H1 (cell line): ENCODE results near the gene SIM2. TPM values are rescaled to one million over a fixed set of nuclear protein-coding genes. Genes with fewer than 3 reads are reported as not detected.

Experiments used
- CTCF ChIA-PET: fragments of 300-600 bp; sonication (Branson Sonifier 250); formaldehyde crosslinking; loops from one replicate; lab custom pipeline; 2021; ENCODE audit not compliant: partially characterized antibody; lab: Charles Lee
- POLR2A ChIA-PET: fragments of 300-600 bp; sonication (Branson Sonifier 250); formaldehyde crosslinking; loops from one replicate; lab custom pipeline; 2021; ENCODE audit warnings: inconsistent platforms; ENCODE audit not compliant: partially characterized antibody; lab: Charles Lee
- DNase-seq, 2 experiments: peaks; one replicate each; pipeline versions ENCODE4 v3.0.0 to v3.0.0-alpha.2; 2010 to 2022; ENCODE audit warnings: low spot score in 2 of 2, low read depth in 1 of 2, mixed read lengths in 1 of 2
- FAIRE-seq: peaks from 2 replicates; lab custom pipeline; 2011; peaks lifted over from hg19 to GRCh38; lab: Jason Lieb, UNC
- H2AFZ ChIP-seq: 2 replicates; pipeline ENCODE4 v1.8.1; 2012; ENCODE audit warnings: low read length, inconsistent platforms
- H2AK5ac ChIP-seq: 2 replicates; pipeline ENCODE4 v1.6.1; 2013; ENCODE audit warnings: low read depth, low read length
- H2BK120ac ChIP-seq: replicated peaks from 2 replicates; pipeline ENCODE3; 2013; ENCODE audit warnings: low read depth, low read length, inconsistent platforms
- H2BK12ac ChIP-seq: 2 replicates; pipeline ENCODE4 v1.6.1; 2013; ENCODE audit warnings: low read depth, low read length
- H2BK15ac ChIP-seq: 2 replicates; pipeline ENCODE4 v1.6.1; 2013; ENCODE audit warnings: low read length
- H2BK20ac ChIP-seq: 2 replicates; pipeline ENCODE4 v1.6.1; 2013; ENCODE audit warnings: low read length
- H2BK5ac ChIP-seq: 2 replicates; pipeline ENCODE4 v1.6.1; 2013; ENCODE audit warnings: low read depth, low read length
- H3K14ac ChIP-seq: 2 replicates; pipeline ENCODE4 v1.6.1; 2013; ENCODE audit warnings: inconsistent platforms; ENCODE audit not compliant: insufficient read length
- H3K18ac ChIP-seq: 2 replicates; pipeline ENCODE4 v1.6.1; 2013; ENCODE audit warnings: low read length; ENCODE audit errors: extremely low read depth
- H3K23ac ChIP-seq: 2 replicates; pipeline ENCODE4 v1.6.1; 2013; ENCODE audit warnings: inconsistent platforms; ENCODE audit not compliant: insufficient read length
- H3K23me2 ChIP-seq: 2 replicates; pipeline ENCODE4 v1.6.1; 2013; ENCODE audit warnings: low read depth, low read length
- H3K27ac ChIP-seq: 2 replicates; pipeline ENCODE4 v1.6.1; 2011; ENCODE audit warnings: low read depth, low read length, inconsistent platforms
- H3K27me3 ChIP-seq, 4 experiments: replicated peaks in 1 of 4; 1 replicate in 1 of 4; 2 replicates in 3 of 4; pipeline versions ENCODE4 v1.6.1 to v1.8.1; 2011 to 2013; ENCODE audit warnings: low read length in 3 of 4, mild to moderate bottlenecking in 3 of 4, inconsistent platforms in 2 of 4, mixed read lengths in 2 of 4, moderate library complexity in 1 of 4; ENCODE audit not compliant: control insufficient read depth in 3 of 4, insufficient read depth in 3 of 4; ENCODE audit errors: extremely low read depth in 1 of 4
- H3K36me3 ChIP-seq, 4 experiments: 2 replicates each; pipeline versions ENCODE4 v1.6.1 to v1.8.1; 2011 to 2013; ENCODE audit warnings: mild to moderate bottlenecking in 4 of 4, low read length in 3 of 4, moderate library complexity in 2 of 4, control low read depth in 1 of 4, inconsistent platforms in 1 of 4; ENCODE audit not compliant: insufficient read depth in 4 of 4, control insufficient read depth in 2 of 4
- H3K4ac ChIP-seq: replicated peaks from 2 replicates; pipeline ENCODE3; 2013; ENCODE audit warnings: low read length, low read depth, mixed read lengths, inconsistent platforms; ENCODE audit not compliant: insufficient read length
- H3K4me1 ChIP-seq, 4 experiments: replicated peaks in 1 of 4; 1 replicate in 1 of 4; 2 replicates in 3 of 4; pipeline versions ENCODE4 v1.6.1 to v1.8.1; 2011 to 2013; ENCODE audit warnings: low read length in 3 of 4, inconsistent platforms in 2 of 4, mixed read lengths in 1 of 4; ENCODE audit not compliant: insufficient read depth in 4 of 4, control insufficient read depth in 3 of 4
- H3K4me2 ChIP-seq, 2 experiments: 2 replicates each; pipeline versions ENCODE4 v1.6.1 to v1.8.1; 2011 to 2013; ENCODE audit warnings: low read depth in 2 of 2, low read length in 2 of 2, control low read depth in 1 of 2, inconsistent platforms in 1 of 2, mild to moderate bottlenecking in 1 of 2; ENCODE audit not compliant: insufficient read depth in 1 of 2
- H3K4me3 ChIP-seq, 4 experiments: fragments of 200-600, 300-600 bp in 1 of 4; sonication (generic), shearing (Covaris generic), sonication (Bioruptor Twin) in 1 of 4; 2 replicates each; pipeline versions ENCODE4 v1.5.1 to v1.8.1; 2011 to 2016; ENCODE audit warnings: low read length in 4 of 4, low read depth in 3 of 4, control low read depth in 2 of 4, inconsistent platforms in 2 of 4, mild to moderate bottlenecking in 2 of 4, mixed read lengths in 1 of 4, moderate library complexity in 1 of 4; ENCODE audit not compliant: insufficient read depth in 2 of 4; ENCODE audit errors: extremely low read depth in 1 of 4
- H3K56ac ChIP-seq: replicated peaks from 2 replicates; pipeline ENCODE3; 2013; ENCODE audit warnings: low read depth, mild to moderate bottlenecking, mixed read lengths, low read length, inconsistent platforms; ENCODE audit not compliant: insufficient read length
- H3K79me1 ChIP-seq: 2 replicates; pipeline ENCODE4 v1.6.1; 2013; ENCODE audit warnings: low read depth, low read length, control low read depth
- H3K79me2 ChIP-seq, 2 experiments: 2 replicates each; pipeline versions ENCODE4 v1.6.1 to v1.8.1; 2012 to 2013; ENCODE audit warnings: low read length in 2 of 2, mild to moderate bottlenecking in 2 of 2, inconsistent platforms in 1 of 2; ENCODE audit not compliant: insufficient read depth in 2 of 2, control insufficient read depth in 1 of 2
- H3K9ac ChIP-seq, 4 experiments: replicated peaks in 1 of 4; 1 replicate in 1 of 4; 2 replicates in 3 of 4; pipeline versions ENCODE4 v1.6.1 to v1.8.1; 2011 to 2013; ENCODE audit warnings: low read depth in 3 of 4, low read length in 3 of 4, control low read depth in 2 of 4, mild to moderate bottlenecking in 2 of 4, moderate library complexity in 2 of 4, inconsistent platforms in 1 of 4; ENCODE audit errors: extremely low read depth in 1 of 4
- H3K9me3 ChIP-seq, 2 experiments: 2 replicates each; pipeline versions ENCODE4 v1.6.1 to v1.8.1; 2012 to 2013; ENCODE audit warnings: mild to moderate bottlenecking in 2 of 2, moderate library complexity in 2 of 2, control low read depth in 1 of 2, inconsistent platforms in 1 of 2, low read depth in 1 of 2, low read length in 1 of 2, mixed read lengths in 1 of 2; ENCODE audit not compliant: insufficient read depth in 2 of 2
- H4K20me1 ChIP-seq, 2 experiments: replicated peaks in 1 of 2; 2 replicates each; pipeline versions ENCODE3 to v1.8.1; 2011 to 2013; ENCODE audit warnings: inconsistent platforms in 2 of 2, low read length in 2 of 2, mild to moderate bottlenecking in 1 of 2; ENCODE audit not compliant: insufficient read depth in 2 of 2, control insufficient read depth in 1 of 2
- H4K5ac ChIP-seq: 2 replicates; pipeline ENCODE4 v1.6.1; 2013; ENCODE audit warnings: low read length, low read depth, mixed read lengths, inconsistent platforms; ENCODE audit not compliant: insufficient read length
- H4K8ac ChIP-seq: 2 replicates; pipeline ENCODE4 v1.8.0; 2013; ENCODE audit warnings: mild to moderate bottlenecking, moderate library complexity, low read length, inconsistent platforms; ENCODE audit not compliant: insufficient read depth; ENCODE audit errors: extremely low read depth
- H4K91ac ChIP-seq: replicated peaks from 2 replicates; pipeline ENCODE3; 2013; ENCODE audit warnings: low read length, mixed read lengths, inconsistent platforms; ENCODE audit not compliant: insufficient read length
- CBX5 ChIP-seq: fragments of 300-800, 300-1000 bp; sonication (generic); IDR thresholded peaks from 2 replicates; pipeline ENCODE4 v1.7.1; 2016; ENCODE audit warnings: antibody characterized with exemption, low read length, low read depth
- KDM1A ChIP-seq: fragments of 200-600, 300-600 bp; sonication (generic); IDR thresholded peaks from 2 replicates; pipeline ENCODE4 v1.7.1; 2016; ENCODE audit warnings: mild to moderate bottlenecking, low read length, borderline replicate concordance
- POLR2AphosphoS5 ChIP-seq: IDR thresholded peaks from 2 replicates; pipeline ENCODE4 v1.6.1; 2011; ENCODE audit warnings: low read depth, low read length
- RXRA ChIP-seq: IDR thresholded peaks from 2 replicates; pipeline ENCODE4 v1.6.1; 2011; ENCODE audit warnings: low read depth, mild to moderate bottlenecking, low read length, moderate library complexity; ENCODE audit not compliant: insufficient read depth
- SIX5 ChIP-seq: IDR thresholded peaks from 2 replicates; pipeline ENCODE4 v1.6.1; 2011; ENCODE audit warnings: mild to moderate bottlenecking, low read depth, low read length
- SP1 ChIP-seq: IDR thresholded peaks from 2 replicates; pipeline ENCODE4 v1.6.1; 2011; ENCODE audit warnings: low read depth, low read length
- SUZ12 ChIP-seq: fragments of 200-600 bp; sonication (generic); IDR thresholded peaks from 2 replicates; pipeline ENCODE4 v1.6.1; 2012; ENCODE audit warnings: mild to moderate bottlenecking, inconsistent platforms, low read length, moderate library complexity, mixed read lengths
- TBP ChIP-seq: IDR thresholded peaks from 2 replicates; pipeline ENCODE4 v1.6.1; 2011; ENCODE audit warnings: low read depth, low read length, improper control_type of control experiment
- TCF12 ChIP-seq: IDR thresholded peaks from 2 replicates; pipeline ENCODE4 v1.6.1; 2011; ENCODE audit warnings: low read depth, mild to moderate bottlenecking, low read length
- YY1 ChIP-seq: IDR thresholded peaks from 2 replicates; pipeline ENCODE4 v1.6.1; 2011; ENCODE audit warnings: low read depth, mild to moderate bottlenecking, low read length
- WGBS, 2 experiments: shearing (Covaris generic) in 1 of 2; methylation state at CpG; one replicate each; pipeline versions ENCODE4 v1.1.6 to v1.1.7; 2013 to 2015; ENCODE audit warnings: low lambda C conversion rate in 2 of 2, mixed read lengths in 2 of 2, inconsistent platforms in 1 of 2, low coverage in 1 of 2, missing lambda C conversion rate in 1 of 2; ENCODE audit not compliant: insufficient replicate concordance in 2 of 2, insufficient coverage in 1 of 2, insufficient read length in 1 of 2; ENCODE audit errors: extremely low coverage in 1 of 2, missing lambda C conversion rate in 1 of 2; 5-methylcytosine and 5-hydroxymethylcytosine counted together
- polyA plus RNA-seq, 7 experiments: library from polyadenylated mRNA; depleted of rRNA in 3 of 7; stranded (reverse) in 5 of 7; unstranded in 2 of 7; fragments of >200 nt in 5 of 7; fragments of 200-250 nt in 2 of 7; gene quantifications; 1 replicate in 5 of 7; 2 replicates in 1 of 7; 4 replicates in 1 of 7; pipeline versions ENCODE4 v1.2.1 to v1.2.3, GENCODE V29; 2011 to 2013; ENCODE audit warnings: missing spikeins in 2 of 7, mixed read lengths in 2 of 7
- total RNA-seq: library from RNA; stranded (reverse); fragmentation: NEBNext Ultra II Directional; extraction: Animal tissue kit (Norgen Biotek cat#: 25700); gene quantifications from 2 replicates; pipeline ENCODE4 v1.2.1, GENCODE V29; 2021

The SIM2 gene
- total and polyA plus RNA-seq, 2 of the 8 experiments (the other 6 are each of a cell fraction or from before 2014, with no cell fraction given): 0.05 to 0.26 TPM

DNA sequence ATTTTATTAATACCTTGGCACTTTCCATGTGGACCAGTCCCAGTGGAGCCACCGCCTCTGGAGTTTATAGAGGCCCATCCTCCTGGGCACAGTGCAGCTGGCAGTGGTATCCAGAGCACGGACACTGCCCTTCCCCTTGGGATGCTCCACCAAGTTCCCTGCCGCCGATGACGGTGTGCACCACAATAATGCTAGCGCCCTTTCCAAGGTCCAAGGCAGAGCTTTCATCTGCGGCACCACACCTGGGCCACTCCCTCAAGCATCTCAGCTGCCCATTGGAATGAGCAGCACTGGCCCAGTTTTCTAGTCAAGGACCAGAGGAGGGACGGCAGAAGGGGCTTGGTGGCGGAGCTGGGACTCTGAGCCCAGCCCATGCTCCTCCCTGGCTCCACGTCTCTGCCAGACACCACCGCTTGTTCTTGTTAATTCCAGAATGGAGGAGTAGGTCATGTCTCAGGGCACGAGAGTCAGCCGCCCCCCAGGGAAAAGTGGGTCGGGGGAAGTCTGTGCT lies 24.5 kb downstream of the SIM2 start:
- no peaks in the 10 kb centered on the region for H3K36me3 ChIP-seq
- H3K23ac ChIP-seq: no peak overlapping the region
- H3K27ac ChIP-seq: no peak overlapping the region
- no peak overlapping the region for H2BK15ac ChIP-seq
- no peak overlapping the region for H3K14ac ChIP-seq
- ChIA-PET CTCF (interaction anchor here (0.8 to 2.2 kb wide), 7 partner anchors 11 to 194 kb away, joined by 3 to 10 read pairs (median 4); no protein-coding TSS in a partner anchor), POLR2A (no interaction called here)
- no peaks in the 10 kb centered on the region for H4K20me1 ChIP-seq
- no peak overlapping the region for H3K4me2 ChIP-seq
- no peaks in the 10 kb centered on the region for H3K79me1 ChIP-seq
- WGBS, 2 experiments: 87% methylated on average over 14 of the region's 14 CpGs; no CpG with 5 or more reads in 1 of the 2 experiments
- peaks cover 0 to under 1% (median 0%) of the 10 kb centered on the region in 4 experiments; a peak in 1 of 7 replicates for H3K4me1 ChIP-seq
- no peak overlapping the region for H3K56ac ChIP-seq
- DNase-seq (no peak), FAIRE-seq (no peak)
- H4K91ac ChIP-seq: no peak overlapping the region
- H3K4me3 ChIP-seq: no peak overlapping the region
- H3K4ac ChIP-seq: no peak overlapping the region
- H3K79me2 ChIP-seq: no peaks in the 10 kb centered on the region
- H2AFZ ChIP-seq: no peak overlapping the region
- H2BK12ac ChIP-seq: no peak overlapping the region
- no peak overlapping the region for H3K18ac ChIP-seq
- no peak overlapping the region for H4K8ac ChIP-seq
- no peak overlapping the region for H2BK20ac ChIP-seq
- no peak overlapping the region for H2BK5ac ChIP-seq
- no peak for TF ChIP-seq KDM1A
- TF ChIP-seq YY1: no peak
- no peak for TF ChIP-seq CBX5
- TF ChIP-seq SIX5: no peak
- TF ChIP-seq SUZ12: no peak
- TF ChIP-seq TCF12: no peak
- TF ChIP-seq POLR2AphosphoS5: no peak
- TF ChIP-seq RXRA: no peak
- TF ChIP-seq SP1: no peak
- TF ChIP-seq TBP: no peak
- H4K5ac ChIP-seq: no peak overlapping the region
- no peak overlapping the region for H3K9ac ChIP-seq
- no peaks in the 10 kb centered on the region for H3K9me3 ChIP-seq
- no peak overlapping the region for H2BK120ac ChIP-seq
- H3K27me3 ChIP-seq: no peaks in the 10 kb centered on the region; a peak in 1 of 7 replicates
- no peak overlapping the region for H2AK5ac ChIP-seq
- no peaks in the 10 kb centered on the region for H3K23me2 ChIP-seq
